KOPT-K1 (cell line): ENCODE results near the gene NUDT22.

Experiments
- H3K27ac ChIP-seq: fragments of 200-600 bp; sonication (generic); 2 replicates; pipeline ENCODE4 v1.5.1; 2016; ENCODE audit warnings: antibody characterized with exemption, mild to moderate bottlenecking, low read depth, low read length; ENCODE audit not compliant: poor library complexity, severe bottlenecking
- H3K36me3 ChIP-seq: fragments of 200-600 bp; sonication (generic); 2 replicates; pipeline ENCODE4 v1.5.1; 2017; ENCODE audit warnings: antibody characterized with exemption, mild to moderate bottlenecking, low read length, moderate library complexity; ENCODE audit not compliant: insufficient read depth
- H3K9me3 ChIP-seq: fragments of 200-600 bp; sonication (generic); 2 replicates; pipeline ENCODE4 v1.5.1; 2017; ENCODE audit warnings: antibody characterized with exemption, low read length, mild to moderate bottlenecking; ENCODE audit not compliant: insufficient read depth, poor library complexity, severe bottlenecking

Gene NUDT22

GRCh38 chr11:64225608-64226506 lies at the start of gene NUDT22, which contains the start of gene TRPT1:
NUDT22 (plus strand) TSS chr11:64226274; CDS start chr11:64226653, 379 bp downstream.
TRPT1 (minus strand) TSS chr11:64226186; CDS start chr11:64225860, 326 bp downstream.
- H3K36me3 ChIP-seq: peaks cover 35% of the 10 kb centered on the region
- H3K9me3 ChIP-seq: no peaks in the 10 kb centered on the region
- H3K27ac ChIP-seq: peak within 1 kb of the TSS; percentile 92

GRCh38 chr11:64176751-64177150 lies 49.3 kb upstream of the NUDT22 start:
- no peak overlapping the region for H3K27ac ChIP-seq
- H3K36me3 ChIP-seq: no peaks in the 10 kb centered on the region
- no peaks in the 10 kb centered on the region for H3K9me3 ChIP-seq

- Histone ChIP-seq H3K9me3 (no peaks in the 10 kb centered on the region), H3K36me3 (no peaks in the 10 kb centered on the region)
These were observed 47.9 kb upstream of the NUDT22 start for GRCh38 chr11:64178203-64178602.

GRCh38 chr11:64178951-64179639 lies 47.0 kb upstream of the NUDT22 start:
- Histone ChIP-seq H3K9me3 (no peaks in the 10 kb centered on the region), H3K27ac (no peak overlapping the region), H3K36me3 (no peaks in the 10 kb centered on the region)

More at GRCh38 chr11:64178203-64178602, 47.9 kb upstream of the NUDT22 start:
- H3K27ac ChIP-seq: no peak overlapping the region

GRCh38 chr11:64180891-64181290 lies 45.2 kb upstream of the NUDT22 start:
- Histone ChIP-seq H3K36me3 (no peaks in the 10 kb centered on the region), H3K9me3 (no peaks in the 10 kb centered on the region), H3K27ac (no peak overlapping the region)

GRCh38 chr11:64181506-64182411 lies 44.3 kb upstream of the NUDT22 start:
- no peak overlapping the region for H3K27ac ChIP-seq
- no peaks in the 10 kb centered on the region for H3K9me3 ChIP-seq
- no peaks in the 10 kb centered on the region for H3K36me3 ChIP-seq

GRCh38 chr11:64183890-64184289 lies 42.2 kb upstream of the NUDT22 start:
- no peaks in the 10 kb centered on the region for H3K9me3 ChIP-seq
- H3K27ac ChIP-seq: no peak overlapping the region
- peaks cover 11% of the 10 kb centered on the region for H3K36me3 ChIP-seq

- peaks cover 22% of the 10 kb centered on the region for H3K36me3 ChIP-seq
- H3K9me3 ChIP-seq: no peaks in the 10 kb centered on the region
- H3K27ac ChIP-seq: peak overlapping the region; percentile 80
These were observed 40.8 kb upstream of the NUDT22 start for GRCh38 chr11:64185175-64185692.

GRCh38 chr11:64185693-64186491 lies 40.2 kb upstream of the NUDT22 start, which contains the start of gene STIP1:
STIP1 (plus strand) TSS chr11:64186171; CDS start chr11:64186262, 91 bp downstream.
- Histone ChIP-seq H3K36me3 (peaks cover 29% of the 10 kb centered on the region), H3K27ac (peak within 1 kb of the TSS; percentile 80), H3K9me3 (no peaks in the 10 kb centered on the region)

- Histone ChIP-seq H3K36me3 (peaks cover 36% of the 10 kb centered on the region), H3K9me3 (no peaks in the 10 kb centered on the region), H3K27ac (no peak overlapping the region)
These were observed 39.4 kb upstream of the NUDT22 start for GRCh38 chr11:64186492-64187165.

- no peak overlapping the region for H3K27ac ChIP-seq
- peaks cover 94% of the 10 kb centered on the region for H3K36me3 ChIP-seq
- H3K9me3 ChIP-seq: no peaks in the 10 kb centered on the region
These were observed 33.6 kb upstream of the NUDT22 start for GRCh38 chr11:64192434-64192833.

- Histone ChIP-seq H3K36me3 (peaks cover 98% of the 10 kb centered on the region), H3K9me3 (no peaks in the 10 kb centered on the region), H3K27ac (no peak overlapping the region)
These were observed 29.4 kb upstream of the NUDT22 start for GRCh38 chr11:64196626-64197025.

- Histone ChIP-seq H3K27ac (no peak overlapping the region), H3K9me3 (no peaks in the 10 kb centered on the region), H3K36me3 (peaks cover 98% of the 10 kb centered on the region)
These were observed 27.6 kb upstream of the NUDT22 start for GRCh38 chr11:64198511-64198910.
